ENCODE results near the gene AHCYL1.

Gene AHCYL1

GRCh38 chr1:109977225-109977624 lies 7.3 kb upstream of the AHCYL1 start:
- FAIRE-seq, result no peak

GRCh38 chr1:109977657-109978378 lies 6.7 kb upstream of the AHCYL1 start:
- no peak for FAIRE-seq

- no peak for FAIRE-seq
Observed at GRCh38 chr1:109978761-109979488, 5.6 kb upstream of the AHCYL1 start.

- no peak for FAIRE-seq
Observed at GRCh38 chr1:109979489-109980091, 5.0 kb upstream of the AHCYL1 start.

DNA sequence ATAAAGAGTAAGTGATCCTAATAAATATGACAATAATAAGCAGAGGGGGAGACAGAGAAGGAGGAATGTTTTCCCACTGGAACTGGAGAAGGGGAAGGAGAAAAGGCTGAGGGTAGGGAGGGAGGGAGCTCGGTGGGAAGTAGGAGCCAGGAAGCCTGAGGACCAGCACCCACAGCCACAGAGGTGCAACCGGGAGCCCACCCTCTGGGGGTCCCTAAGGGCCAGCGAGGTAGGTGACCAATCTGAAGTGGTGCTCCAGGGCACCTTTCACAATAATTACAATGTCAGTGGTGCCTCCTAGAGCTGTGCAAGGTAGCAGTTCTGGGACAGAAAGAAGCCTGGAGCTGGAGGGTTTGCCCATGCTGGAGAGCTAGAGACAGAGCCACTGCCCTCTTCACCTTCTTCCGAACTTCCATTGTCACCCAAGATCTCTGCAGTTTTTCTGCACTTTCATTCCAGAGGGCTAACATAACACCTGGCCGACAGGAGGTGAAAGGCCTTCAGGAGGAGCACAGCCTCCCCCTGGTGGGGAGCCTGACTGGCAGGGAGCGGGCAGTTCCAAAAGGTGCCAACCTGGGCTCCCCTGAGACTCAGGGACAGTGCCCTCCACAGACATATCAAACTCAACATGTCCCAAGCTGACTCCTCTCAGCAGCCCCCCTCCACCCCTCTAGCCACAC lies 4.1 kb upstream of the AHCYL1 start:
- no peak for FAIRE-seq

DNA sequence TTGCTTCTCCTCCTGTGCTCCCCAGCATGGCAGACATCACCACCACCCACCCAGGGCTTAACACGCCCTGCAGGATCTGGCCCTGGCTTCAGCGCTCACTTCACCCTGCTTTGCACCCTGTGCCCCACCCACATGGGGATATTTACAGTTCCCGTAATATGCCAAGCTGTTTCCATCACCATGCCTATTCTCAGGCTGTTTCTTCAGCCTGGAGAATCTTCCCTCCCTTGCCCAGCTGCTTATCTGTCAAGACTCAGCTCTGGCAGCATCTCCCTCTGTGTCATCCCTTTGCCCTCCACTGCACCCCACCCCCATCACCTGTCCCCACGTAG lies 3.6 kb upstream of the AHCYL1 start:
- FAIRE-seq, result no peak

GRCh38 chr1:109983380-109984189 lies 980 bp upstream of the AHCYL1 start:
- no peak for FAIRE-seq

GRCh38 chr1:109984190-109984455 lies 442 bp upstream of the AHCYL1 start:
- no peak for FAIRE-seq

- FAIRE-seq, result no peak
Observed at GRCh38 chr1:109985247-109986053, 885 bp downstream of the AHCYL1 start.

GRCh38 chr1:109986054-109986444 lies 1.5 kb downstream of the AHCYL1 start:
- FAIRE-seq, result no peak

- FAIRE-seq, result no peak
Observed at GRCh38 chr1:109988349-109988914, 3.9 kb downstream of the AHCYL1 start.

GRCh38 chr1:109989506-109990301 lies 5.1 kb downstream of the AHCYL1 start:
- FAIRE-seq, result no peak

DNA sequence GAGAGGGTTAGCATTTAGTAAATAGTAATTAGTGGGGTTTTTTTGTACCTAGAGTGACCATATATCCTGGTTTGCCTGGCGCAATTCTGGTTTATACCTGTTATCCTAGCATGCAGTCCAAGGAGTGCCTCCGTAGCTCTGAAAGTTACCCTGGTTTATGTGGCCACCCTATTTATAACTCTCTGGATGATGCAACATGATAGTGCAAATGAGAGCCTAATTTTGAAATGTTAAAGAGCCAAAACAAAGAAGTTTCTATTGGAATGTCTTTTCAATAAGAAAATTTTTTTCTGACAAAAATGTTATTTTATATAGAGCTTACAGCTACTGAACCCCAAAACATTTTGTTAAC lies 5.7 kb downstream of the AHCYL1 start:
- no peak for FAIRE-seq

DNA sequence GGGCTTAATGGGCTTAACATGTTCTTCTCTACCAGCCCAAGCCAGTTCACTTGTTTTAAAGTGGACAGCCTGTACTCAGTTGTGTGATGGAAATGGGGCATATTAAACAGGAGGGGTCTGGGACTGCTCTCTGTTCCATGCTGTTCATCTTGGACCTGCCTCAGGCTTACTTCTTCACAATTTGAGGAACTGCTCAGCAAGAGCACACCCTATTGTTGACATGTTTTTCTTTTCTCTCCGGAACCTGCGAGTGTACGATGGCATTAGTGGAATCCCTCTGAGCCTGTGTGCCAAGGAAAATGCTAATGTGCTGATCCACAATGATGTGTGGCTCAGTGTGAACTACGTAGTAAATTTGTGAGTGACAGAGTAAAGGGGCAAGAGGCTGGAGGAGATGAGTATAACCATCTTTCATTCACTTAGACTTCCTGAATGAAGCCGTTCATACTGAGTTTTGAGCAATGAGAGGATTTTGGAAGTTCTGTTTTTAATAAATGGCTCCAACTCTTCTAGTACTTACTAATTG lies 6.9 kb downstream of the AHCYL1 start:
- FAIRE-seq, result no peak

- no peak for FAIRE-seq
Observed at GRCh38 chr1:109993885-109994284, 9.3 kb downstream of the AHCYL1 start.

DNA sequence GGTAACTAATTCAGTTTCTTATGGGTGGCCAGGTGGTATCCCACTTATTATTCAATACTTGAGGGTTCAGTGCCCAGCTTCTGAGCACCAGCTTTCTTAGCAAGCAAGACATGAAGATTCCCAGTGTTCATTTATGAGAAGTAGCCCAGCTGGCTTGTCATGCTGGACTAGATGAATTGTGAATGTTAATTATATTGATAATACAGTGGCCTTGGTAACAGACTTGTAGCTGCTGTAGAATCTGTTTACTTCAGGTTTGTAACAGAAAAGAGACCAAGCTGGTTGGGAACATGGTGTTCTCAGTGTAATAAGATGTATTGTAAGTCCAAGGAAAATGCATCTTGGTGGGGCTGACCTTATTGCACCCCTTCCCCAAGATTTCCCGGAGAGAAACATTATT lies 10.1 kb downstream of the AHCYL1 start:
- FAIRE-seq, result no peak

GRCh38 chr1:109995536-109995935 lies 11.0 kb downstream of the AHCYL1 start:
- no peak for FAIRE-seq

DNA sequence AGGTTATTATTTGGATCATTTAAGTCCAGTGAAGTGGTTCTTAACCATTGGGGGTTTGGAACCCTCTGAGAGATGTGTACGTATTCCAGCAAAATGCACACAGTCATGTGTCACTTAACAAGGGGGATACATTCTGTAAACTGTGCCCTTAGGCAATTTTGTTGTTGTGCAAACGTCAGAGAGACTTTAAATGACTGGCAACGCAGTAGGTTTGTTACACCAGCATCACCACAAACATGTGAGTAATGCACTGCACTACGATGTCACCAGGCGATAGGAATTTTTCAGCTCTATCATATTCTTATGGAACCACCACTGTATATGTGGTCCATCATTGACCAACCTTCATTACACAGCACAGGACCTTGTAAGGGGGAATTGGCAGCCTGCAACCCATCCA lies 11.9 kb downstream of the AHCYL1 start:
- no peak for FAIRE-seq

DNA sequence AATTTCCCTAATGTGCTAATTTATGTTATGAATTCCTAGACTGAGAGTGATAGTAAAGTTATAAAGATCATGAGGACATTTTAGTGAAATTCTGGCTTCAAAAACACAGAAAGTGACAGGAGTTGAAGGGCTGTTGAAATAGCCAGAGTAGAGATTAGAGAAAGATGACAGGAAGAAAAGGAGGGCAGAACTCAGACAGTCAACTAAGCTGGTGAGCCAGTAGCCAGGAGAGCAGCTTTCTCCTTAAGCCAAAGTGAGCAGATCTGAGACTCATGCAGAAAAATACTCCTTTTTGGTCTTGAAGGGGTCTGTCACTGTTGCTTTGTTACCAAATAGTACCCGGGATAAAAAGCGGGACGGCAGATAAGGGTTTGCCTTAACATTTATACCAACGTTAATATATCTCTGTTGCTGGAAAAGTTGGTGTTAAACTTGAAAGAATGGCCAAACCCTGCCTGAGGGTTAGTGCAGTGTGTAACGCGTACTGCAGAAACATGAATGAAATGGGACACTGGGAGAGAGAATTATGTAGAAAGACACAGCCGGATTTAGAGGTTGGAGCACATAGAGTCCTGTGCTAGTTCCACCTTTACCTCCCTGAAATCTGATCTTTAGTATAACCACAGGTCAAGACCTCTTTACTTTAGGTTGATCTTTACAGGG lies 12.8 kb downstream of the AHCYL1 start:
- no peak for FAIRE-seq

GRCh38 chr1:109997867-109998229 lies 13.3 kb downstream of the AHCYL1 start:
- no peak for FAIRE-seq
